Endothelial cell of umbilical vein (primary cell): ENCODE data around the gene SOX5. TPM values are rescaled to one million over a fixed set of nuclear protein-coding genes. Genes with fewer than 3 reads are reported as not detected.

ENCODE experiments used
- BruUV-seq: library from RNA; stranded (reverse); fragments of 400-500 nt; replicated peaks from 2 replicates; lab custom pipeline; 2021; lab: Mats Ljungman, UMichigan
- CTCF ChIA-PET: fragments of 300-600, 350-600 bp; sonication (Branson Sonifier 250); formaldehyde crosslinking; loops from one replicate; lab custom pipeline; 2021; ENCODE audit warnings: antibody characterized with exemption, inconsistent platforms; lab: Charles Lee
- POLR2A ChIA-PET: fragments of 300-600, 350-600 bp; sonication (Branson Sonifier 250); formaldehyde crosslinking; loops from one replicate; lab custom pipeline; 2021; ENCODE audit warnings: antibody characterized with exemption, inconsistent platforms; lab: Charles Lee
- DNase-seq: peaks from one replicate; pipeline ENCODE4 v3.0.0-alpha.2; 2011; ENCODE audit warnings: low read depth, low spot score
- FAIRE-seq: peaks from 2 replicates; lab custom pipeline; 2011; peaks lifted over from hg19 to GRCh38; lab: Jason Lieb, UNC
- H2AFZ ChIP-seq: 2 replicates; pipeline ENCODE4 v1.6.0; 2012; ENCODE audit warnings: low read depth, low read length, control low read depth, inconsistent platforms
- H3K27ac ChIP-seq: 2 replicates; pipeline ENCODE4 v1.5.1; 2011; ENCODE audit warnings: low read depth, mild to moderate bottlenecking, control low read depth, low read length, moderate library complexity; ENCODE audit not compliant: insufficient read depth
- H3K27me3 ChIP-seq, 2 experiments: 2 replicates each; pipeline versions ENCODE4 v1.6.0 to v1.6.1; 2011; ENCODE audit warnings: low read length in 2 of 2, mixed read lengths in 1 of 2; ENCODE audit not compliant: control insufficient read depth in 2 of 2, insufficient read depth in 2 of 2
- H3K36me3 ChIP-seq, 2 experiments: 2 replicates in 1 of 2; 3 replicates in 1 of 2; pipeline ENCODE4 v1.5.1; 2011; ENCODE audit warnings: low read length in 2 of 2, mild to moderate bottlenecking in 1 of 2, moderate library complexity in 1 of 2; ENCODE audit not compliant: control insufficient read depth in 2 of 2, insufficient read depth in 2 of 2; ENCODE audit errors: extremely low read depth in 1 of 2
- H3K4me1 ChIP-seq: 3 replicates; pipeline ENCODE4 v1.5.1; 2011; ENCODE audit warnings: mild to moderate bottlenecking, low read length; ENCODE audit not compliant: control insufficient read depth, insufficient read depth; ENCODE audit errors: extremely low read depth
- H3K4me2 ChIP-seq: 2 replicates; pipeline ENCODE4 v1.6.1; 2011; ENCODE audit warnings: low read length, control low read depth, mixed read lengths; ENCODE audit not compliant: insufficient read depth
- H3K4me3 ChIP-seq, 3 experiments: fragments of 200-600 bp in 1 of 3; sonication (generic), shearing (Covaris generic) in 1 of 3; replicated peaks in 1 of 3; 2 replicates each; pipeline ENCODE4 v1.5.1; 2011 to 2016; ENCODE audit warnings: control low read depth in 3 of 3, low read length in 3 of 3, mild to moderate bottlenecking in 2 of 3, inconsistent platforms in 1 of 3, low read depth in 1 of 3, moderate library complexity in 1 of 3; ENCODE audit not compliant: insufficient read depth in 1 of 3
- H3K79me2 ChIP-seq: 2 replicates; pipeline ENCODE4 v1.6.0; 2012; ENCODE audit warnings: low read length, inconsistent platforms; ENCODE audit not compliant: control insufficient read depth, insufficient read depth
- H3K9ac ChIP-seq: replicated peaks from 2 replicates; pipeline ENCODE3; 2011; ENCODE audit warnings: low read length, control low read depth; ENCODE audit not compliant: insufficient read depth; ENCODE audit errors: extremely low read depth
- H3K9me1 ChIP-seq: replicated peaks from 3 replicates; pipeline ENCODE4 v1.6.0; 2011; ENCODE audit warnings: mild to moderate bottlenecking, low read length; ENCODE audit not compliant: control insufficient read depth, insufficient read depth; ENCODE audit errors: extremely low read depth
- H3K9me3 ChIP-seq: replicated peaks from 2 replicates; pipeline ENCODE4 v1.5.1; 2012; ENCODE audit warnings: low read length, inconsistent platforms; ENCODE audit not compliant: control insufficient read depth, insufficient read depth
- H4K20me1 ChIP-seq: replicated peaks from 2 replicates; pipeline ENCODE3; 2011; ENCODE audit warnings: mild to moderate bottlenecking, low read length; ENCODE audit not compliant: control insufficient read depth, insufficient read depth; ENCODE audit errors: extremely low read depth
- EZH2 ChIP-seq: IDR thresholded peaks from 2 replicates; pipeline ENCODE4 v1.6.1; 2012; ENCODE audit warnings: borderline replicate concordance, low read depth, mild to moderate bottlenecking, moderate library complexity, low read length, inconsistent platforms; ENCODE audit not compliant: severe bottlenecking
- FOS ChIP-seq: IDR thresholded peaks from 2 replicates; pipeline ENCODE4 v1.6.1; 2011; ENCODE audit warnings: mild to moderate bottlenecking, low read length, moderate library complexity, borderline replicate concordance; ENCODE audit not compliant: insufficient read depth
- JUN ChIP-seq: IDR thresholded peaks from 2 replicates; pipeline ENCODE4 v1.6.1; 2011; ENCODE audit warnings: borderline replicate concordance, low read depth; ENCODE audit not compliant: insufficient read length, insufficient read depth
- MYC ChIP-seq: IDR thresholded peaks from one replicate; pipeline ENCODE4 v1.6.1; 2011; ENCODE audit warnings: mild to moderate bottlenecking, low read depth, low read length
- POLR2A ChIP-seq: IDR thresholded peaks from 2 replicates; pipeline ENCODE4 v1.6.1; 2012; ENCODE audit warnings: low read depth, mild to moderate bottlenecking, control low read depth, low read length
- POLR2AphosphoS5 ChIP-seq: IDR thresholded peaks from 2 replicates; pipeline ENCODE4 v1.6.1; 2012; ENCODE audit warnings: low read depth, mild to moderate bottlenecking, control low read depth, low read length, moderate library complexity; ENCODE audit not compliant: insufficient read depth
- dilution Hi-C: fragments of 300-500 bp; cut with MboI; formaldehyde crosslinking; loops from one replicate; pipeline ENCODE4 v1.15.0; 2019; ENCODE audit warnings: low sequenced_read_pairs; ENCODE audit not compliant: extremely low pct_ligation_motif_present
- intact Hi-C: fragments of 100-400 bp; cut with micrococcal nuclease; formaldehyde crosslinking; loops from one replicate; pipeline ENCODE4 v1.10.0; 2022
- polyA plus RNA-seq, 4 experiments: library from polyadenylated mRNA; depleted of rRNA in 3 of 4; stranded (reverse) in 3 of 4; unstranded in 1 of 4; fragments of >200 nt; gene quantifications; 2 replicates each; pipeline versions ENCODE4 v1.2.1 to v1.2.3, GENCODE V29; 2011 to 2012; ENCODE audit warnings: missing spikeins in 1 of 4
- total RNA-seq: library from RNA; stranded (reverse); gene quantifications from 2 replicates; pipeline ENCODE4 v1.2.3, GENCODE V29; 2021
- TF ChIP-seq, protein P1 (sequence below): IDR thresholded peaks from 2 replicates; pipeline ENCODE4 v1.6.1; 2011; ENCODE audit not compliant: insufficient read depth, insufficient read length
- TF ChIP-seq, protein P2 (sequence below), 2 donors: IDR thresholded peaks; 1 replicate in 1 of 2; 2 replicates in 1 of 2; pipeline ENCODE4 v1.5.1; 2011; ENCODE audit warnings: low read length in 2 of 2, mild to moderate bottlenecking in 2 of 2, moderate library complexity in 2 of 2, control low read depth in 1 of 2, inconsistent platforms in 1 of 2, low read depth in 1 of 2; ENCODE audit not compliant: insufficient read depth in 1 of 2; ENCODE audit errors: extremely low read depth in 1 of 2

The SOX5 gene
- total and polyA plus RNA-seq, 2 donors (not counting 3 experiments of a cell fraction or from before 2014, with no cell fraction given) = 0.63 to 3.5 TPM

DNA sequence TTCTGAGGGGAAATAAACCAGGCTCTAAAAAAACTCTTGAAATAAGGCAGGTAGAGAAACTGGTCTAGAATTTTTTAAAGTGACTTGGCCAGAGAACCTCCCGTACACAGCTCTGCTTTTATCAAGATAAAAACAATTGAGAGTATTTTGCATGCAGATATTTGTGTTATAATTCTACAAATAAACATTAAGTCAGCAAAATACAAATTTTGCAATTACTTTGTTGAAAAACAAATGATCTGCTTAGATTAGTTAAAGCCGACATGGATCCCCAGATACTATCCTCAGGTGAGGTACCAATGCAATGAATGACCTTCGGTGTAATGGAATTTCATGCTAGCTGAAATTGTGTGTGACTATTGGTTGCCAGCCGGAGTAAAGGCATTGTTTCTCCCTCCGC is 197.2 kb downstream of the SOX5 start:
- ChIA-PET CTCF (interaction anchor here (1.5 kb wide), 1 partner anchor 16 kb away, joined by 3 read pairs; no protein-coding TSS in a partner anchor), POLR2A (no interaction called here)
- H3K9ac ChIP-seq = no peak overlapping the region
- H3K9me3 ChIP-seq = no peaks in the 10 kb centered on the region
- H3K4me2 ChIP-seq = no peak overlapping the region
- no peak overlapping the region for H3K27ac ChIP-seq
- no peaks in the 10 kb centered on the region for H3K9me1 ChIP-seq
- no peaks in the 10 kb centered on the region for H3K4me1 ChIP-seq
- H3K4me3 ChIP-seq = no peak overlapping the region
- TF ChIP-seq MYC (no peak), EZH2 (no peak), POLR2A (no peak), POLR2AphosphoS5 (no peak), FOS (no peak), JUN (no peak)
- TF ChIP-seq, protein P1, sequence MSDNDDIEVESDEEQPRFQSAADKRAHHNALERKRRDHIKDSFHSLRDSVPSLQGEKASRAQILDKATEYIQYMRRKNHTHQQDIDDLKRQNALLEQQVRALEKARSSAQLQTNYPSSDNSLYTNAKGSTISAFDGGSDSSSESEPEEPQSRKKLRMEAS = no peak
- TF ChIP-seq, protein P2, sequence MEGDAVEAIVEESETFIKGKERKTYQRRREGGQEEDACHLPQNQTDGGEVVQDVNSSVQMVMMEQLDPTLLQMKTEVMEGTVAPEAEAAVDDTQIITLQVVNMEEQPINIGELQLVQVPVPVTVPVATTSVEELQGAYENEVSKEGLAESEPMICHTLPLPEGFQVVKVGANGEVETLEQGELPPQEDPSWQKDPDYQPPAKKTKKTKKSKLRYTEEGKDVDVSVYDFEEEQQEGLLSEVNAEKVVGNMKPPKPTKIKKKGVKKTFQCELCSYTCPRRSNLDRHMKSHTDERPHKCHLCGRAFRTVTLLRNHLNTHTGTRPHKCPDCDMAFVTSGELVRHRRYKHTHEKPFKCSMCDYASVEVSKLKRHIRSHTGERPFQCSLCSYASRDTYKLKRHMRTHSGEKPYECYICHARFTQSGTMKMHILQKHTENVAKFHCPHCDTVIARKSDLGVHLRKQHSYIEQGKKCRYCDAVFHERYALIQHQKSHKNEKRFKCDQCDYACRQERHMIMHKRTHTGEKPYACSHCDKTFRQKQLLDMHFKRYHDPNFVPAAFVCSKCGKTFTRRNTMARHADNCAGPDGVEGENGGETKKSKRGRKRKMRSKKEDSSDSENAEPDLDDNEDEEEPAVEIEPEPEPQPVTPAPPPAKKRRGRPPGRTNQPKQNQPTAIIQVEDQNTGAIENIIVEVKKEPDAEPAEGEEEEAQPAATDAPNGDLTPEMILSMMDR (IDR thresholded peaks at IDR 0.05; ENCODE audit: extremely low read depth in 1 of 2, insufficient read depth in 1 of 2, low read depth in 1 of 2, low read length in 2 of 2) = no peak
- H2AFZ ChIP-seq = no peak overlapping the region
- DNase-seq (no peak), FAIRE-seq (no peak)
- H3K79me2 ChIP-seq = no peaks in the 10 kb centered on the region
- H3K27me3 ChIP-seq = no peaks in the 10 kb centered on the region
- H3K36me3 ChIP-seq = no peaks in the 10 kb centered on the region
- intact Hi-C loops (no loop called here), dilution Hi-C loops (no loop called here)
- no TSS peak for BruUV-seq
- H4K20me1 ChIP-seq = no peaks in the 10 kb centered on the region
